ENCODE results near the gene CSGALNACT2. TPM values are rescaled to one million over a fixed set of nuclear protein-coding genes. Genes with fewer than 3 reads are reported as not detected.
A peak's percentile ranks its signal among the peaks of the same experiment; 100 is the strongest.

The CSGALNACT2 gene
- total and polyA plus RNA-seq, 12 donors, result 5.8 to 19.4 (median 12.3) TPM

GRCh38 chr10:43231523-43232078 lies 93.4 kb downstream of the CSGALNACT2 start:
- WGBS, 4 donors, result 43 to 60% (median 56%) methylated on average over 3 to 6 of the region's 6 CpGs
- peak in 4 of 7 donors; percentile 5 to 11 (median 10) for DNase-seq
- H3K9me3 ChIP-seq (replicated peaks in 1 of 3), result no peaks in the 10 kb centered on the region
- TF ChIP-seq POLR2A (IDR thresholded peaks at IDR 0.05) (no peak), CTCF (IDR thresholded peaks at IDR 0.05) (no peak)
- H3K4me1 ChIP-seq (replicated peaks in 1 of 2), result peaks cover 7 to 11% of the 10 kb centered on the region in 2 donors
- intact Hi-C loops (cut with DNase I), result no loop called here
- no peak overlapping the region for H3K4me3 ChIP-seq
- no peak overlapping the region for H3K27ac ChIP-seq
- H3K27me3 ChIP-seq, result peaks cover 9% of the 10 kb centered on the region
- no peaks in the 10 kb centered on the region for H3K36me3 ChIP-seq (replicated peaks in 1 of 2)

DNA sequence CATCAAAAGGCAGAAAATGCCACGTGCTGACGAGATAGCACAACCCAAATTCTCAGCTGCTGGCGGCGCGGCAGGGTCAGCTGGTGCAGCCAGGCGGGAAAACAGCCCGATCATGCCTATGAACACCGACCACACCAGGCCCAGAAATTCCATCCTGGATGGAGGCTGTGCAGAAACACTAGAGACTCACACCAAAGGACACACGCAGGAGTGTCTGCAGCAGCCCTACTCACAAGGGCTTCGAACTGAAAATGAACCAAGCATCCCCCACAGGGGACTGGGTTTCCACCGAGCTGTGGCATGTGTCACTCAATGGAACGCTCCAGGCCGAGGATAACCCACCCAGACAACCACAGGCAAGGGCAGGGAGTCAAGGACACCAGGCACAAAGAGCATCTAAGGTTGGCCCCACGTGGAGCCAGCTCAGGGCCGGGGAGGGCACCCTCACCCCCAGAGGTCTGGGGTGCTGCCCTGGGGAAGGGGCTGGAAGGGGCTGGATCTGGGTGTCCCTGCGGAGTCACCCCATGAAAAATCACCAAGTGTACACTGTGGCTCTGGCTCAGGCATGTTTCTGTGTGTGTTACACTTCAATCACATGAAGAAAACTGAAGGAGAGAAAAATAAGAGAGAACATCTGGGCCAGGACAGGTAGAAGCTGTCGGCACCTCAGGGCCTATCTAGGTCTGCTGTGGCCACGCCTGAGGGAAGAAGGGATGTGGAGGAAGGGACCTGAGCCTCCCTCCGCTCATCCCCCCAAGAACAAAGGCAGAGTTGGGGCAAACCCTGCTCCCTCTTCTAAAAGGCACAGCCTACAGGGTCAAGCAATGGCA lies 95.6 kb downstream of the CSGALNACT2 start:
- TF ChIP-seq POLR2A (IDR thresholded peaks at IDR 0.05) (no peak), CTCF (IDR thresholded peaks at IDR 0.05) (no peak)
- Histone ChIP-seq H3K9me3 (replicated peaks in 1 of 3) (no peaks in the 10 kb centered on the region), H3K27me3 (peaks cover 7% of the 10 kb centered on the region), H3K4me3 (no peak overlapping the region), H3K27ac (no peak overlapping the region), H3K36me3 (replicated peaks in 1 of 2) (no peaks in the 10 kb centered on the region), H3K4me1 (replicated peaks in 1 of 2) (peaks cover 7 to 10% of the 10 kb centered on the region in 2 donors)
- 84 to 89% (median 88%) methylated on average over 19 of the region's 19 CpGs for WGBS, 4 donors
- intact Hi-C loops (cut with DNase I), result no loop called here
- peak in 5 of 7 donors; percentile 2 to 11 (median 9) for DNase-seq

- intact Hi-C loops (cut with DNase I), result no loop called here
- Histone ChIP-seq H3K27ac (no peak overlapping the region), H3K4me1 (replicated peaks in 1 of 2) (peaks cover 1 to 3% of the 10 kb centered on the region in 2 donors), H3K4me3 (no peak overlapping the region), H3K36me3 (replicated peaks in 1 of 2) (no peaks in the 10 kb centered on the region), H3K9me3 (replicated peaks in 1 of 3) (no peaks in the 10 kb centered on the region), H3K27me3 (no peaks in the 10 kb centered on the region)
- 88 to 93% (median 91%) methylated on average over 2 to 9 of the region's 9 CpGs for WGBS, 4 donors
- TF ChIP-seq CTCF (IDR thresholded peaks at IDR 0.05) (no peak), POLR2A (IDR thresholded peaks at IDR 0.05) (no peak)
- DNase-seq, result peak in 5 of 7 donors; percentile 1 to 13 (median 4)
Observed at GRCh38 chr10:43234471-43235041, 96.3 kb downstream of the CSGALNACT2 start.

Other genes with a start within 250 kb of the CSGALNACT2 start
- gene RET, start 61.4 kb upstream of the CSGALNACT2 start, total RNA-seq, result 10 to 100 TPM in 3 of 9 donors, 1 to 10 TPM in 6; 1.6 to 43.6 (median 3.4) TPM
- 10 to 100 TPM in 2 of 3 donors, 1 to 10 TPM in 1; 8.1 to 34.1 (median 24.3) TPM for gene RET, start 61.4 kb upstream of the CSGALNACT2 start, polyA plus RNA-seq
- gene RASGEF1A, start 128.6 kb downstream of the CSGALNACT2 start, total RNA-seq, result 1 to 10 TPM; 1.0 to 8.1 (median 2.6) TPM
- gene RASGEF1A, start 128.6 kb downstream of the CSGALNACT2 start, polyA plus RNA-seq, result 10 to 100 TPM in 1 of 3 donors, 1 to 10 TPM in 1, under 1 TPM in 1; 0.98 to 11.3 (median 2.0) TPM
- gene FXYD4, start 233.2 kb downstream of the CSGALNACT2 start, total RNA-seq, result under 1 TPM in 1 of 9 donors, not detected in 8; 0.86 TPM
- gene FXYD4, start 233.2 kb downstream of the CSGALNACT2 start, polyA plus RNA-seq, result not detected

Measured in adrenal gland (tissue), 12 donors.